ENCODE measurements around the gene IPO4.

GRCh38 chr14:24219080-24219479, 30.5 kb upstream of the IPO4 start:
- no peak for TF ChIP-seq EZH2 (IDR thresholded peaks at IDR 0.05)
- no peak for TF ChIP-seq POLR2AphosphoS5 (IDR thresholded peaks at IDR 0.05; ENCODE audit: borderline replicate concordance, low read depth, low read length)
- TF ChIP-seq FOXP2 (optimal IDR thresholded peaks at IDR 0.05; ENCODE audit: control extremely low read depth, extremely low read length, insufficient read depth), result no peak
